Retinal pigment epithelial cell (primary cell): ENCODE measurements around the gene MICOS13.

Source experiments
- DNase-seq: peaks from one replicate; pipeline ENCODE4 v3.0.0-alpha.2; 2010; ENCODE audit warnings: low read depth
- H3K4me3 ChIP-seq: 2 replicates; pipeline ENCODE4 v1.5.1; 2011; ENCODE audit warnings: mild to moderate bottlenecking, low read length, control low read depth, moderate library complexity
- TF ChIP-seq, protein P1 (sequence below): conservative IDR thresholded peaks from 2 replicates; pipeline ENCODE4 v1.5.1; 2011; ENCODE audit warnings: low read depth, low read length, control low read depth, inconsistent platforms

The MICOS13 gene

DNA sequence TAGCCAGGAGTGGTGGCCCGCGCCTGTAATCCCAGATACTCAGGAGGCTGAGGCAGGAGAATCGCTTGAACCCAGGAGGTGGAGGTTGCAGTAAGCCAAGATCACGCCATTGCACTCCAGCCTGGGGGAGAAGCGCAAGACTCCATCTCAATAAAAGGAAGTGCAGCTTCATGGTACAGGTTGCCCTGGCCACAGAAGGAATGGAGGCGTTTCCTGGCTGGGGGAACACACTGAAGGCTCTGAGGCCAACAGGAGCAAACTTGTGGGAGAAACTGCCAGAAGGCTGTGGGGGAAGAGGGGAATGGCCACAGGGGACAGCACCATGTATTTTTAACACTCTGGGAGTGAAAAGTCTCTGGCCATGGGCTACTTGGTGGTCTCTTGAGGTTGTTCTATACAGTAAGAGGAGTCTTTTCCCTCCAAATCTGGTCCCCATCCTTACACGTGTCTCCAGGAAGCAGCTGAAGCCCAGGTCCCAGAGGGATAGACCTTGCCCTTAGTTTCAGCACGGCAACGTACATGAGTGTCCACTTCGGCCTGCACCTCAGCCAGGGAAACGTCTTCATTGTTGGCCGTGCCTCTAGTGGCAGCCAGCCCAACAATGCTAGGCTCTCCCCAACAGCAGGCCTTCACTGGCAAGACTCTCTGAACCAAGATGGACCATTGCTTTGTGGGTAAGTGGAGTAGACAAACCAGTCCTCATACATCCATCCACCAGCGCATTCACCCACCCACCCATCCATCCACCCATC lies 7.4 kb downstream of the MICOS13 start:
- TF ChIP-seq, protein P1, sequence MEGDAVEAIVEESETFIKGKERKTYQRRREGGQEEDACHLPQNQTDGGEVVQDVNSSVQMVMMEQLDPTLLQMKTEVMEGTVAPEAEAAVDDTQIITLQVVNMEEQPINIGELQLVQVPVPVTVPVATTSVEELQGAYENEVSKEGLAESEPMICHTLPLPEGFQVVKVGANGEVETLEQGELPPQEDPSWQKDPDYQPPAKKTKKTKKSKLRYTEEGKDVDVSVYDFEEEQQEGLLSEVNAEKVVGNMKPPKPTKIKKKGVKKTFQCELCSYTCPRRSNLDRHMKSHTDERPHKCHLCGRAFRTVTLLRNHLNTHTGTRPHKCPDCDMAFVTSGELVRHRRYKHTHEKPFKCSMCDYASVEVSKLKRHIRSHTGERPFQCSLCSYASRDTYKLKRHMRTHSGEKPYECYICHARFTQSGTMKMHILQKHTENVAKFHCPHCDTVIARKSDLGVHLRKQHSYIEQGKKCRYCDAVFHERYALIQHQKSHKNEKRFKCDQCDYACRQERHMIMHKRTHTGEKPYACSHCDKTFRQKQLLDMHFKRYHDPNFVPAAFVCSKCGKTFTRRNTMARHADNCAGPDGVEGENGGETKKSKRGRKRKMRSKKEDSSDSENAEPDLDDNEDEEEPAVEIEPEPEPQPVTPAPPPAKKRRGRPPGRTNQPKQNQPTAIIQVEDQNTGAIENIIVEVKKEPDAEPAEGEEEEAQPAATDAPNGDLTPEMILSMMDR = no peak
- no peak for DNase-seq
- H3K4me3 ChIP-seq = no peak overlapping the region

DNA sequence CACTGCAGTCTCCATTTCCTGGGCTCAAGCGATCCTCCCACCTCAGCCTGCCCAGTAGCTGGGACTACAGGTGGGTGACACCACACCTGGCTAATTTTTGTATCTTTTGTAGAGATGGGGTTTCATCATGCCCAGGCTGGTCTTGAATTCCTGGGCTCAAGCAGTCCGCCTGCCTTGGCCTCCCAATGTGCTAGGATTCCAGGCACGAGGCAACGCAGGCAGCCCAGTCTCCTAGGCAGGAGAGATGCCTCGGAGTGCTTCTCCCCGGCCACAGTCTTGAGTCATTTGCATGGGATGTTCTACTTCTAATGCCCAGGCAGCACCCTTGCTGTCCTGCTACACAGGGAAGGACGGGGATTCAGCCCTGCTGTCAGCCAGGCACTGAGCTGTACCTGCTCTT lies 8.7 kb downstream of the MICOS13 start:
- TF ChIP-seq, protein P1 = no peak
- DNase-seq = no peak

DNA sequence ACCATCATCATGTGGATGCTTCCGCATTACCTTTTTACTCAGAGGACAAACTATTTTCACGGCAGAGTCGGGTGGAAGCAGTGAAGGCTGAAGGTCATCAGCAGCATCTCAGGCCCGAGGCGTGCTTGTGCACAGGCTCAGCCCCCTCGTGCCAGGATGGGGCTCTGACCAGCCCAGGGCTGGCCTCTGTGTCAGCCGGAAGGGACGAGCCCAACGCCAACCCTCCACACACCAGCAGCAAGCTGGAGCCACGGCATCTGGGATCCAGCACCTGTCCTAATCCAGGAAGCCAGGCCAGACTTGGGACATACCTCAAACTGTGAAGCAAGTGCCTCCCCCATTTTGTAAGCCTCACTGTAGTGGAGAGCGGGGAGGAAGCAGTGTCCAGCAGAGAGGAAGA lies 11.1 kb downstream of the MICOS13 start:
- no peak for DNase-seq
- TF ChIP-seq, protein P1 = no peak
- no peak overlapping the region for H3K4me3 ChIP-seq

More for the DNA sequence above, 8.7 kb downstream of the MICOS13 start:
- H3K4me3 ChIP-seq = no peak overlapping the region

DNA sequence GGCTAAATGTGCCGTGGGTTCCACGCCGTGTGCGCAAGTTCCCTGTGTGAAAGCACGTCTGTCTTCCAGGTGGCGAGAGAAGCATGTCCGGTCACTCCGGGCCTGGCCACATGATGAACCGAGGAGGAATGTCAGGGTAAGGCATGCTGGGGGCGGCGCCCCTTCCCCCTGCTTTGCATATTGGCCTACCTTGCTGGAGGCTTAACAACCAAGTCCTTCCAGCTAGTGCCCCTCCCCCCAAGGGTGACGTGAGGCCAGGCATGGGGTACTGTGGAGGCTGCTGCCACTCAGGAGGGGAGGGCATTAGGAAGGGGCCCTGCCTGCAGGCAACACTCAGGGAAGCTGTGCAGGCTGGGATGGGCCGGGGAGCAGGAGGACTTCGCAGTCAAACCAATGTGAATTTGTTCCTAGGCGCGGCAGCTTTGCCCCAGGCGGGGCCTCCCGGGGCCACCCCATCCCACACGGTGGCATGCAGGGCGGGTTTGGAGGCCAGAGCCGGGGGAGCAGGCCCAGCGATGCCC lies 12.5 kb downstream of the MICOS13 start:
- DNase-seq = no peak
- TF ChIP-seq, protein P1 = no peak
- H3K4me3 ChIP-seq = no peak overlapping the region

DNA sequence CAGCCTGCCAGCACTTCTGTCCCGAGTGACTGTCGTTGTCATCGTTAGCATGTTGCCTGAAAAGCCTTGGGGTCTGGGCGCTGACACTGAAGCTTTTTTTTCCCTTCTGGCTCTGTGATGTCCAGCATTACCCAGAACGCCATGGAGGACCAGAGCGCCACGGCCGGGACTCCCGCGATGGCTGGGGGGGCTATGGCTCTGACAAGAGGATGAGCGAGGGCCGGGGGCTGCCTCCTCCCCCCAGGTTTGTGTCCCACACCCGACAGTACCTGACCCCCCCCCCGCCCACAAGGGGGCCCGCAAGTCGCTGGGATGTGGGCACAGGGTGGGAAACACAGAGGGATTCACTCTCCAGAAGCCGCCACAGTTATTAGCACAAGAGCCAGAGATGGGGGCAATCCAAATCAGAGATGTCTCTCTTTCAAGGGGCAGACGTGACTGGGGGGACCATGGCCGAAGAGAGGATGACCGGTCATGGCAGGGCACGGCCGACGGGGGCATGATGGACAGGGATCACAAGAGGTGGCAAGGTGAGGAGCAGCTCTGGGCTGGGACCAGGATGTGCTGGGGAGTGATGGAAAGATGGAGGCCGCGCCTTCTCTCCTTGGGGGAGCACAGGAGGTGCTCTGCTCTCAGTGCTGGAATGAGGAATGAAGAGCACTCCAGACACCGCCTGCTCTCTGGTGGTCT lies 13.2 kb downstream of the MICOS13 start:
- no peak for DNase-seq
- H3K4me3 ChIP-seq = no peak overlapping the region
- TF ChIP-seq, protein P1 = no peak

DNA sequence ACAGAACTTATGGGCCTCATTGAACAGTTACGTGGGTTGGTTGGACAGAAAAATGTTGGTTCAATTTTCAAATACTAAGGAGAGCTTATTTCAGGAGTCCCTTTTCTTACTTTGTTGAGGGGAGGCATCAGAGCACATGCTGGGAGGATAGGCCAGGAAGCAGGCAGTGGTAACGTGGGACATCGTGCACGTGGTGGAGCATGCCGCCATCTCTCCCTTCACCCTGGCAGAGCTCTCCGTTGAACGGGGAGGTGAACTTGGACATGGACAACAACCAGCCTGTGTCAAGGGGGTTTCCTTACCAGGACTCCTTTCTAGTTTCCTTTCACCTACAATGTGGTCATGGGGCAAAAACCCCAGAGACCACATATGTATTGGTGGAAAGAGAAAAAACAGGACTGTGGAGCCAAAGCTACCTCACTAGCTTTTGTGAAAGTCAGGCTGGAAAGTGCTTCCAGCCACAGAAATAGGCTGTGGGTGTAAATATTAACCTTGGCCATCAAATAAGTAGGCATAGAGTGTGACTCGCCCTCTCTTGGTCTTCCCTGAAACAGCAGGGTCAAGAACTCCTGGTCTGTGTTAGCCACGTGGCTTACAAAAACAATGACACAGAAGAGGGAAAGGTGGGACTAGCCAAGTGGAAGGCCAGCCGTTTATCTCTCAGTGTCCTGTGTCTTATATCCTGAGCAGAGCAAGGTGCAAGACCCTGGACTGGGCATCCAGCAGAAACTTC lies 14.4 kb downstream of the MICOS13 start:
- no peak for DNase-seq
- H3K4me3 ChIP-seq = no peak overlapping the region
- TF ChIP-seq, protein P1 = peak; percentile 37
